AG04449 (cell line): ENCODE data around the gene KIF17.

ENCODE experiments used
- CTCF ChIA-PET: fragments of 350-600 bp; formaldehyde crosslinking; extraction: SDS; loops from one replicate; lab custom pipeline; 2021; ENCODE audit warnings: antibody characterized with exemption; lab: Yijun Ruan, JAX
- POLR2A ChIA-PET: fragments of 400-600, 350-600 bp; formaldehyde crosslinking; extraction: SDS; loops from one replicate; lab custom pipeline; 2020; ENCODE audit warnings: antibody characterized with exemption, inconsistent platforms; lab: Yijun Ruan, JAX
- DNase-seq: peaks from one replicate; pipeline ENCODE4 v3.0.0-alpha.2; 2010; ENCODE audit warnings: low read depth, low spot score
- H3K4me3 ChIP-seq: 2 replicates; pipeline ENCODE4 v1.5.1; 2011; ENCODE audit warnings: low read depth, mild to moderate bottlenecking, control low read depth, low read length
- CTCF ChIP-seq: IDR thresholded peaks from one replicate; pipeline ENCODE4 v1.5.1; 2011; ENCODE audit warnings: mild to moderate bottlenecking, moderate library complexity, low read length, control low read depth, inconsistent platforms; ENCODE audit not compliant: insufficient read depth; ENCODE audit errors: missing control alignments

KIF17 gene

GRCh38 chr1:20703124-20703756 is 14.6 kb downstream of the KIF17 start:
- TF ChIP-seq CTCF: no peak
- POLR2A ChIA-PET: no interaction called here
- CTCF ChIA-PET: interaction anchor here (0.6 to 2.3 kb wide), 3 partner anchors 83 to 492 kb away, joined by 3 to 11 read pairs (median 3); no protein-coding TSS in a partner anchor
- no peak overlapping the region for H3K4me3 ChIP-seq
- DNase-seq: no peak

- TF ChIP-seq CTCF: peak; percentile 53
- no peak for DNase-seq
- POLR2A ChIA-PET: no interaction called here
- no peak overlapping the region for H3K4me3 ChIP-seq
- CTCF ChIA-PET: interaction anchor here (0.6 to 2.3 kb wide), 5 partner anchors 67 to 493 kb away, joined by 3 to 11 read pairs (median 4); no protein-coding TSS in a partner anchor
Observed at GRCh38 chr1:20702416-20702815, 15.4 kb downstream of the KIF17 start.

GRCh38 chr1:20701847-20702246 is 16.0 kb downstream of the KIF17 start:
- CTCF ChIA-PET: interaction anchor here (0.7 to 2.3 kb wide), 5 partner anchors 15 to 493 kb away, joined by 3 to 11 read pairs (median 4); no protein-coding TSS in a partner anchor
- POLR2A ChIA-PET: no interaction called here
- DNase-seq: no peak

GRCh38 chr1:20701446-20701845 is 16.4 kb downstream of the KIF17 start:
- ChIA-PET POLR2A (no interaction called here), CTCF (interaction anchor here (0.7 to 2.3 kb wide), 4 partner anchors 15 to 494 kb away, joined by 3 to 11 read pairs (median 4); no protein-coding TSS in a partner anchor)
- no peak overlapping the region for H3K4me3 ChIP-seq
- DNase-seq: no peak
- no peak for TF ChIP-seq CTCF

More at GRCh38 chr1:20701847-20702246, 16.0 kb downstream of the KIF17 start:
- no peak overlapping the region for H3K4me3 ChIP-seq
- TF ChIP-seq CTCF: no peak

GRCh38 chr1:20700636-20701215 is 17.1 kb downstream of the KIF17 start:
- no peak for DNase-seq
- no peak for TF ChIP-seq CTCF
- ChIA-PET CTCF (interaction anchor here (1.2 to 3.0 kb wide), 2 partner anchors 16 to 33 kb away, joined by 3 to 9 read pairs; no protein-coding TSS in a partner anchor), POLR2A (no interaction called here)
- no peak overlapping the region for H3K4me3 ChIP-seq

GRCh38 chr1:20699558-20699957 is 18.2 kb downstream of the KIF17 start:
- no peak for TF ChIP-seq CTCF
- no peak overlapping the region for H3K4me3 ChIP-seq
- CTCF ChIA-PET: interaction anchor here (1.0 to 9.2 kb wide), 5 partner anchors 11 to 497 kb away, joined by 4 to 185 read pairs (median 5); no protein-coding TSS in a partner anchor
- DNase-seq: no peak
- POLR2A ChIA-PET: no interaction called here
